Erythroblast (primary cell): ENCODE results near the gene COL6A3.

Experiments
- GATA1 ChIP-seq: IDR thresholded peaks from 2 replicates; pipeline ENCODE4 v1.6.1; 2011; ENCODE audit warnings: low read depth, mild to moderate bottlenecking, control low read depth, low read length, moderate library complexity
- POLR2A ChIP-seq: IDR thresholded peaks from 2 replicates; pipeline ENCODE4 v1.6.1; 2011; ENCODE audit warnings: mild to moderate bottlenecking, low read length

- no peak for TF ChIP-seq POLR2A
- no peak for TF ChIP-seq GATA1
These were observed 98.1 kb downstream of the COL6A3 start for GRCh38 chr2:237315829-237316225.
